GM21447 (cell line): ENCODE results near the gene SYCE3.
"Not testable (repeated sequence)": the region's sequence is repeated elsewhere in the genome, so short reads cannot be mapped to it uniquely, and the experiment has no call there.

ENCODE experiments used
- ATAC-seq: cut with Tn5 transposase; IDR thresholded peaks from one replicate; pipeline ENCODE4 v1.9.1; 2021; ENCODE audit not compliant: unreplicated experiment

The SYCE3 gene

GRCh38 chr22:50522806-50523438 lies 39.8 kb downstream of the SYCE3 start:
- no peak for ATAC-seq

GRCh38 chr22:50522208-50522805 lies 40.4 kb downstream of the SYCE3 start:
- no peak for ATAC-seq

GRCh38 chr22:50521710-50522109 lies 41.0 kb downstream of the SYCE3 start:
- ATAC-seq: no peak

GRCh38 chr22:50520826-50521453 lies 41.8 kb downstream of the SYCE3 start:
- ATAC-seq: no peak

GRCh38 chr22:50520184-50520583 lies 42.5 kb downstream of the SYCE3 start:
- not testable (repeated sequence) for ATAC-seq

DNA sequence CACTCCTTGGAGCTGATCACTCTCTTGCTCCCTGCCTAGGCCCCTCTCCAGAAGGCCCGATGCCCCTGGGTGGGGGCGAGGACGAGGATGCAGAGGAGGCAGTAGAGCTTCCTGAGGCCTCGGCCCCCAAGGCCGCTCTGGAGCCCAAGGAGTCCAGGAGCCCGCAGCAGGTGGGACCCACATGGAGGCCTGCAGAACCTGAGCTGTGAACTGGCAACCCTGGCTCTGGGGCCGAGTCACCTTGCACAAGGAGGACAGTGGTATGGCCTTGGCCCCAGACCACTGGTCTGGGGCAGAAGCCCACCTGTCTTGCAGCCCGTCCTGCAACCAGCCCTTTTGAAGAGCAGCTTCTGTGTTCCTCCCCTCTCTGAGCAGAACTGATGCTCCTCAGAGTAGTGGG lies 43.6 kb downstream of the SYCE3 start:
- no peak for ATAC-seq

GRCh38 chr22:50518606-50519005 lies 44.1 kb downstream of the SYCE3 start:
- ATAC-seq: no peak

GRCh38 chr22:50517495-50518260 lies 45.0 kb downstream of the SYCE3 start:
- ATAC-seq: no peak

DNA sequence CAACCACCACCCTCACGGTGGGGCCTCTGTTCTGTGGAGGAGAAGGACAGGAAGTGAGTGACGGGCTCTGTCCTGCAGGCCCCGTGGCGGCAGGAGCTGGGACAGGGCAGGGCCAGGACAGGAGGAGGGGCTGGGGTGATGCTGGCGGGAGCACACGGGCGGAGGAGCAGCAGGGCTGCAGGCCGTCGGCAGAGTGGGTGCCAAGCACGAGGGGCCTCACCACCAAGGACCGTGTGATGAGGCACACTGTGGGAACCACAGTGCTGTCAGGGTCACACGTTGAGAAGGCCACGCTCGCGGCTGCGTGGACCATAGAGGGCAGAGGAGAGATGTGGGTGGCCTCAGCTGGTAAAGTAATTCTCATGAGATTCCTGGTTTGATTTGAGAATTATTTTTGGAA lies 45.8 kb downstream of the SYCE3 start:
- no peak for ATAC-seq

DNA sequence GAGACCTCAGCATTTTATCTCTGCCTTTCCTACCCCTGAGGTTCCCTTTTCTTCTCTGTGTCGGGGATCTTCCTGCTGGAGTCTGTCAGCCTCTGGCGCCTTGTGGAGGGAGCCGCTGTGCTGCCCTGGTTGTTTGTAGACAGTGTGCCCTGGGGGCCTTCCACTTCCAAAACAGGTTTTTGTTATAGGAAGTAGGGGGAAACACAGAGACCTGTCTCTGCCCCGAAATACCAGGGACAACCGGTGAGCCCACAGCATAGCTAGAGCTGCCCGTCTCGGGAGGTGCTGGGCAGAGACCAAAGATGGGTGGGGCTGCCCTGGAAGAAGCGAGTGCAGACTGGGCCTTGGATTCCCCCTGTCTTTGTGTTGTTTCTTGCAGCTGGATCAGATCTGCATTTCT lies 46.7 kb downstream of the SYCE3 start:
- ATAC-seq: no peak

- no peak for ATAC-seq
These were observed 49.5 kb downstream of the SYCE3 start for GRCh38 chr22:50513175-50513574.

DNA sequence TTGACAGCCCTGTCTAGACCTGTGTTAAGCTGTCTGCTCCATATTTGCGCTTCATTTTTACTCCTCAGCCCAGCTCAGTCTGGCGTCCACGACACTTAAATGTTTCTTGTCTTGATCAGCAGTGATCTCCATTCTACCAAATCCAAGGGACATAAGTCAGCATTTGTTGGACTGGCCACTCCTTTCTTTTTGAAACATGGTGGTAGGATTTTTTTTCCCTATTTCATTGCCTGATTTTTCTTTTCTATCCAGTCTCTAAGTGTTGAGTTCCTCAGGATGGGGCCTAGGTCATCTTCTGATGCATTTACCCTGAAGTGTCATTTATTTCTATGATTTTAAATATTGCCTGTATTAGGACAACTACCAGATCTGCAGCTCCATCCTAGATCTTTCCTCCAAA lies 53.8 kb downstream of the SYCE3 start:
- ATAC-seq: no peak

DNA sequence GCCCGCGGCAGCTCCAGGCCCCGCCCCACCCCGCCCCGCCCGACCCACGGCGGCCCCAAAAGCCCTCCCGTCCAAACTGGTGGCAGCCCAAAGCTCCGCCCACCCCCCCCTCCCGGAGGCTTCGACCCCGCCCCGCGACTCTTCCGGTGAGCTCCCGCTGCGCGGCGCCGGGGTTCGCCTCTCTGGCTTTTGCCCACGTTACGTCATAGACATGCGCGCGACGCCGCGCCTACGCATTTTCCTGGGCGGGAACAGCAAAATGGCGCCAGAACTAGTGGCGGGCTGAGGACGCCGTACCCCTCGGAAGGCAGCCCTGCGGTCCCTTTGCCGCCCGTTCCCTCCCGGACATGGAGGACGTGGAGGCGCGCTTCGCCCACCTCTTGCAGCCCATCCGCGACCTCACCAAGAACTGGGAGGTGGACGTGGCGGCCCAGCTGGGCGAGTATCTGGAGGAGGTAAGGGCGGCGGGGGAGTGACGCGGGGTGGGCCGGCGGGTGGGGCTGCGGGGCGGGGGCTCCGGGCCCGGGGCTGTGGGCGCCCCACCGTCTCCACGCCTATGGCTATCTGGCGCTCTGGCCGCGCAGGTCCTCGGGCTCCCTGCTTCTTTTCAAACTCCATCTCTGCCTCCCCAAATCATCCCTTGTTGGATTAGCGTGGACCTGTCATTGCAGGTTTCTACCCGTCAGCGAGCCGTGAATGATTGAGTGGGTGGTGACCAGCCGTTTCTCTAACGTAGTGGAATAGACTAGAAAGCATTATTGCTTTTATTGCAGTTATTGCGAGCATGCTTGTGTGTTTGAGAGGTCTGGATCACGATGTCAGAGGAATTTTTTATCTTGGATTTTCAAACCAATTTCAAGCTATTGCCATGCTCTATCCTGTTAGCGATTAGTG lies 54.5 kb downstream of the SYCE3 start, which contains the start of gene NCAPH2:
TSS of gene NCAPH2 (plus strand) at position 234 of the 894 bp plus-strand sequence. CDS start at position 348, 114 bp downstream.
- peak; percentile 59 for ATAC-seq

DNA sequence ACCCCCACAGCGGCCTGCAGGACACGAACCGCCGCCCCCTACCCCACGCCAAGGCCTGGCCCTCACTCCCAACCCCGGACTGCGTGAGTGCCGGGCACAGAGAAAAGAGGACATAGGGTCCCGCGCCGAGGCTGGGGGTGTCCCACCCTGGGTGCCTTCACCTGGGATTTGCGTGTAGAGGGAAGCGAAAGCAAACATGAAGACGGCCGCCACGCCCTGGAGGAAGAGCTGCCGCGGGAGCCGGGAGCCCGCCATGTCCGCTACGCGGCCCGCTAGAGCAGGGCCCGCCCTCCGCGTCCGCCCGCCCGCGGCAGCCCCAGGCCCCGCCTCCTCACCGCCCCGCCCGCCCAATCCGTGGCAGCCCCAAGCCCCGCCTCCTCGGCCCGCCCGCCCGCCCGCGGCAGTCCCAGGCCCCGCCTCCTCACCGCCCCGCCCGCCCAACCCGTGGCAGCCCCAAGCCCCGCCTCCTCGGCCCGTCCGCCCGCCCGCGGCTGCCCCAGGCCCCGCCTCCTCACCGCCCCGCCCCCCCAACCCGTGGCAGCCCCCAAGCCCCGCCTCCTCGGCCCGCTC lies 55.2 kb downstream of the SYCE3 start, which contains the start of gene LMF2:
TSS of gene LMF2 (minus strand) at position 282 of the 570 bp plus-strand sequence. CDS start at position 255, 27 bp downstream.
- peak; percentile 44 for ATAC-seq

DNA sequence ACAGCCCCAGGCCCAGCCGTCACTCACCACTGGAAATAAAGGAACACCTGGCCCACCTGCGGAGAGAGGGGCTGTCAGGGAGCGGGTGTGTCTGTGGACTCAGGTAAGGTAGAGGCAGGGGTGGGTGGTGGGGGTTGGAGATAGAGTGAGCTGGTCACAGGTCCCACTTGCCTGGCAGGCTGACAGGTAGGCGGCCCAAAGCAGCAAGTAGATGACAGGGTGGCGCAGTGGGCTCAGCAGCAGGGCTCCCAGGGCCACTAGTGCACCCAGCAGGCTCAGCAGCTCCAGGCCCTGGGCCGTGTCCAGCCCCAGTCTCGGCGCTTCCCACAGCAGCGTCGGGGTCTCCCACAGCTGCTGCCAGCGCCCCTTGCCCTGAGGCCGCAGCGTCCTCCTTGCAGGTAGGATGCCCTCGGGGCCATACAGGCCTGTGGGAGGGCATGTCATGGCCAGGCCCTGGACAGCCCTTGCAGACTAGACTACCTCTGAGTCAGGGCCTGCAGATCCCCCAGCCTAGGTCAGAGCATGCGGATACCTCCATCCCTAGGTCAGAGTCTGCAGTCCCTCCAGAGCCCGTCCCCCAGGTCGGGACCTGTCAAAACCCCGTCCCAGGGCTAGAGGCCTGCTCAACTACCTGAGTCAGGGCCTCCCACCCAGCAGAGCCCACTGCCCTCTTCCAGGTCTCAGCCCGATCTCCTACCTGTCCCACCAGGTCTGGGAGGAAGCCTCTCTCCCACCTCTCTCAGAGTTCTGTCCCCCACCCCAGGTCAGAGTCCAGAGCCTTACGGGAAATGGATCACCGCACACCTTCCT lies 55.9 kb downstream of the SYCE3 start:
- peak; percentile 4 for ATAC-seq

DNA sequence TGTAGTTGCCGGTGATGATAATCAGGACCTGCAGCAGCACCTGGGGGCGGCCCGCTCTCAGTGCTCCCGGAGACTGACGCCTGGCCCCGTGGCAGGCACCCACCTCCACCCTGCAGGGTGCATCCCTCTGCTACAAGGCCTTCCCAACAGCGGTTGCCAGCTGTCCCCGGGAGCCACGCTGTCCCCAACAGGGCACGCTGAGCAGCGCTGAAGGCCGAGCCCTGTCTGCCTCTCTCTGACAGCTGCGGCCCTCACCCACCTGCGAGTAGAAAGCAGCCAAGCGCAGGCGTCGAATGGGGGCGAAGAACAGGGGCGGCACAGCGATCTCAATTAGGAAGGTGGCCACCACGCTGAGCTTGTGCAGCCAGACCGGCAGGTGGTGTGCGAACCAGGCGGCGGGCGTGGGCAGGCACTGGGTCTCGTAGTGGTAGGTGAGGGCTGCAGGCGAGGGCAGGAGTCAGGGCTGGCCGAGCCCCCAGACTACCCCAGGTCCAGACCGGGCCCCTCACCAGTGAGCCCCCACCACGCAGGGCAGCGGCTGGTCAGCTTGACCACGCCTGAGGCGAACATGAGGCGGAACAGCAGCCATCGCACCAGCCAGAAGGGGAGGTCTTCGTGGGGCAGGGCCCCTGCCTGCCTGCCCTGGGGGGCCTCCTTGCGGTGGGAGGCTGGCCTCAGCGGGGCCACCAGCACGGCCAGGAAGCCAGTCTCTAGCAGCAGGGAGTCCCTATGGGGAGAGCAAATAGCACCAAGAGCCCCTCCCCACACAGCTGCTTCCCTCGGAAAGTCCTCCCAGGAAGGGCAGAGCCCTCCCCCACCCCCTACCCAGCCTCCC lies 56.7 kb downstream of the SYCE3 start:
- no peak for ATAC-seq

- ATAC-seq: no peak
These were observed 57.4 kb downstream of the SYCE3 start for GRCh38 chr22:50505276-50505775.
